Ishikawa (cell line): ENCODE measurements around the gene INO80.

Experiments
- EGR1 ChIP-seq: IDR thresholded peaks from 2 replicates; pipeline ENCODE4 v1.6.1; 2012
- EP300 ChIP-seq: IDR thresholded peaks from 2 replicates; pipeline ENCODE4 v1.6.1; 2012; ENCODE audit warnings: borderline replicate concordance
- FOXM1 ChIP-seq: IDR thresholded peaks from 2 replicates; pipeline ENCODE4 v1.6.1; 2012; ENCODE audit warnings: low read depth, borderline replicate concordance
- MAX ChIP-seq: IDR thresholded peaks from 2 replicates; pipeline ENCODE4 v1.6.1; 2012
- NFIC ChIP-seq: IDR thresholded peaks from 2 replicates; pipeline ENCODE4 v1.6.1; 2012
- RAD21 ChIP-seq: IDR thresholded peaks from 2 replicates; pipeline ENCODE4 v1.6.1; 2012; ENCODE audit warnings: low read depth
- REST ChIP-seq: IDR thresholded peaks from 2 replicates; pipeline ENCODE4 v1.6.1; 2012; ENCODE audit warnings: low read depth, mild to moderate bottlenecking
- TAF1 ChIP-seq: IDR thresholded peaks from 2 replicates; pipeline ENCODE4 v1.6.1; 2012; ENCODE audit warnings: low read depth, mild to moderate bottlenecking
- TEAD4 ChIP-seq: IDR thresholded peaks from 2 replicates; pipeline ENCODE4 v1.6.1; 2012
- YY1 ChIP-seq: IDR thresholded peaks from 2 replicates; pipeline ENCODE4 v1.6.1; 2012; ENCODE audit warnings: low read depth

DNA sequence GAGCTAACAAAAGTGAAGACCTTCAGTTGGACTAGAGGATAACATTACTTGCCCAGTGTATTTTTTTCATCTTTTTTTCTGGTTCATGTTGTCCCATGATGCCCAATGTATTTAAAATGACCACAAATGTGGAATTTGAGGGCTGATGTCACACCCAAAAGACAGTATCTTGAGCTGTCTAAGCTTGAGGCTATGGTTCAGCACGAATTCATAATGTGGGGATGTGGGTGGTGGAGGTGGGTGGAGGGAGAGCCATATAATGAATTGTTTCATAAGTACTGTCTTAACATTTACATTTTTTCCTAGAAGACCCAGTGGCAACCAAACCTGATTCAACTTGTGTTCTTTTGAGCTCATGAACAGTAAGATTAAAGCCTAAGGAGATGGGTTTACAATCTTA, 125.3 kb downstream of the INO80 start:
- TF ChIP-seq YY1 (no peak), FOXM1 (no peak), TAF1 (no peak), EP300 (no peak), RAD21 (no peak), TEAD4 (no peak), REST (no peak), NFIC (no peak), EGR1 (no peak), MAX (no peak)
